SK-N-MC (cell line): Measurements from ENCODE around the gene GPR137B.
"Not testable (repeated sequence)": the region's sequence is repeated elsewhere in the genome, so short reads cannot be mapped to it uniquely, and the experiment has no call there.

ENCODE experiments used
- DNase-seq: peaks from one replicate; pipeline ENCODE4 v3.0.0-alpha.2; 2011; ENCODE audit warnings: low read depth, low spot score
- H3K27ac ChIP-seq: fragments of 200-600 bp; sonication (generic); 2 replicates; pipeline ENCODE4 v1.5.1; 2016; ENCODE audit warnings: mixed run types
- H3K36me3 ChIP-seq: fragments of 200-600 bp; sonication (generic); 2 replicates; pipeline ENCODE4 v1.6.1; 2017; ENCODE audit warnings: antibody characterized with exemption, low read length, mixed read lengths; ENCODE audit not compliant: insufficient read depth
- H3K4me3 ChIP-seq: fragments of 200-600 bp; sonication (generic); 2 replicates; pipeline ENCODE4 v1.5.1; 2016
- H3K9ac ChIP-seq: fragments of 200-600 bp; sonication (generic); 2 replicates; pipeline ENCODE4 v1.8.0; 2017; ENCODE audit warnings: mixed run types, mixed read lengths; ENCODE audit not compliant: insufficient read length
- H3K9me3 ChIP-seq: fragments of 200-600 bp; sonication (generic); 2 replicates; pipeline ENCODE4 v1.6.1; 2017; ENCODE audit warnings: low read depth, mild to moderate bottlenecking, antibody characterized with exemption, low read length, moderate library complexity, mixed read lengths
- EZH2 ChIP-seq: fragments of 200-600 bp; sonication (generic); IDR thresholded peaks from one replicate; pipeline ENCODE4 v1.6.1; 2017; ENCODE audit warnings: antibody characterized with exemption
- FOXP2 ChIP-seq: optimal IDR thresholded peaks from 2 replicates; pipeline ENCODE3; 2011; ENCODE audit warnings: mild to moderate bottlenecking, moderate library complexity; ENCODE audit not compliant: insufficient read depth; ENCODE audit errors: extremely low read length, control extremely low read depth
- POLR2AphosphoS5 ChIP-seq: IDR thresholded peaks from 2 replicates; pipeline ENCODE4 v1.6.1; 2012; ENCODE audit warnings: mild to moderate bottlenecking, low read depth, low read length, borderline replicate concordance

The GPR137B gene

GRCh38 chr1:236158719-236159118, 16.4 kb downstream of the GPR137B start:
- H3K9ac ChIP-seq = no peak overlapping the region
- no peak overlapping the region for H3K4me3 ChIP-seq
- TF ChIP-seq POLR2AphosphoS5 = no peak
- no peak for TF ChIP-seq EZH2
- no peak for TF ChIP-seq FOXP2
- H3K9me3 ChIP-seq = 0 out of 2 replicates have a peak, but pooled peaks cover 5% of the 10 kb centered on the region
- H3K36me3 ChIP-seq = peaks cover 70% of the 10 kb centered on the region
- no peak overlapping the region for H3K27ac ChIP-seq
- DNase-seq = no peak

DNA sequence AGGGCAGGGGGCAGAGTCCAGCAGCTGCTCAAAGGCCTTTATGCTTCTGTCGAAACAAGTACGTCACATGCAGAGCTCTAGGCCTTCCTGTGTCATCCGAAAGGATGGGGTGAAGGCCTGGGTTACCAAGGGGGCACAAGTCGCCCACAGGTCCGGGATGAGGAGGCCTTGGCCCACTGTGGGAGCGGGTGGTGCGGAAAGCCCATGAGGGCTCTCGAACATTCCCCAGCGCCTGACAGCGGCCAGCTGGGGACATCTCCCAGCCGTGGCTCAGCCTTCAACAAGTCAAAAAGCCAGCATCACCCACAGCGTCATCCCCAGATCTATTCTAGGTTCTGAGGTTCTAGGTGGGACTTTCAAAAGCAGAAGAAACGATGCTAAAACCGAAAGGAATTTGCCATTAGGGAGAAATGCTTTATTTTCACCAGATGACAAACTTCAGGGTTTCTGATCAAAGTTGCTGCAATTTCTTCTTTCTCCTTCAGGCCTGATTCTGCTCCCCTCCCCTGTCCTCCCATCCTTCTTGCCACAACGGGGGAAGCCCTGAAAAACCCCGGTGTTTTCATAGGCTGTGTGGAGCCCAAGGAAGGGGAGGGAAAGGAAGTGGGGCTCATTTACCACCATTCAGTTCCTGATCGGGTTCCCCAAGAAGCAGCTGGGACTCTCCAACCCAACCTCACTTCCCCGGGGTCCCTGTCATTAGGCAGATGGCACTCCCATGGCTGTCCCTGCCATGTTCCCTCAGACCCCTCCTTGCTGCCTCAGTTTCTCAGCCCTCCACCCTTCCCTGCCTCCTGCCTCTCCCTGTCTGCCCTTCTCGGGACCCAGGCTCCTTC, 17.6 kb downstream of the GPR137B start:
- peaks cover 74% of the 10 kb centered on the region for H3K36me3 ChIP-seq
- H3K4me3 ChIP-seq = no peak overlapping the region
- no peak for DNase-seq
- no peak overlapping the region for H3K9ac ChIP-seq
- no peak overlapping the region for H3K27ac ChIP-seq
- no peak for TF ChIP-seq EZH2
- no peak for TF ChIP-seq FOXP2
- TF ChIP-seq POLR2AphosphoS5 = no peak
- H3K9me3 ChIP-seq = 0 out of 2 replicates have a peak, but pooled peaks cover 5% of the 10 kb centered on the region

GRCh38 chr1:236160540-236161127, 18.3 kb downstream of the GPR137B start:
- TF ChIP-seq FOXP2 (no peak), EZH2 (no peak), POLR2AphosphoS5 (no peak)
- 0 out of 2 replicates have a peak, but pooled peaks cover 5% of the 10 kb centered on the region for H3K9me3 ChIP-seq
- H3K9ac ChIP-seq = no peak overlapping the region
- peaks cover 77% of the 10 kb centered on the region for H3K36me3 ChIP-seq
- DNase-seq = no peak
- no peak overlapping the region for H3K4me3 ChIP-seq
- H3K27ac ChIP-seq = no peak overlapping the region

- H3K9ac ChIP-seq = no peak overlapping the region
- peaks cover 76% of the 10 kb centered on the region for H3K36me3 ChIP-seq
- H3K9me3 ChIP-seq = 0 out of 2 replicates have a peak, but pooled peaks cover 5% of the 10 kb centered on the region
- no peak overlapping the region for H3K27ac ChIP-seq
- H3K4me3 ChIP-seq = no peak overlapping the region
- DNase-seq = no peak
- TF ChIP-seq POLR2AphosphoS5 (no peak), EZH2 (no peak), FOXP2 (no peak)
Observed at GRCh38 chr1:236161230-236161629, 18.9 kb downstream of the GPR137B start.

GRCh38 chr1:236161755-236162154, 19.4 kb downstream of the GPR137B start:
- not testable (repeated sequence) for H3K27ac ChIP-seq, DNase-seq, H3K9ac ChIP-seq, H3K4me3 ChIP-seq, H3K9me3 ChIP-seq
- peaks cover 73% of the 10 kb centered on the region for H3K36me3 ChIP-seq

DNA sequence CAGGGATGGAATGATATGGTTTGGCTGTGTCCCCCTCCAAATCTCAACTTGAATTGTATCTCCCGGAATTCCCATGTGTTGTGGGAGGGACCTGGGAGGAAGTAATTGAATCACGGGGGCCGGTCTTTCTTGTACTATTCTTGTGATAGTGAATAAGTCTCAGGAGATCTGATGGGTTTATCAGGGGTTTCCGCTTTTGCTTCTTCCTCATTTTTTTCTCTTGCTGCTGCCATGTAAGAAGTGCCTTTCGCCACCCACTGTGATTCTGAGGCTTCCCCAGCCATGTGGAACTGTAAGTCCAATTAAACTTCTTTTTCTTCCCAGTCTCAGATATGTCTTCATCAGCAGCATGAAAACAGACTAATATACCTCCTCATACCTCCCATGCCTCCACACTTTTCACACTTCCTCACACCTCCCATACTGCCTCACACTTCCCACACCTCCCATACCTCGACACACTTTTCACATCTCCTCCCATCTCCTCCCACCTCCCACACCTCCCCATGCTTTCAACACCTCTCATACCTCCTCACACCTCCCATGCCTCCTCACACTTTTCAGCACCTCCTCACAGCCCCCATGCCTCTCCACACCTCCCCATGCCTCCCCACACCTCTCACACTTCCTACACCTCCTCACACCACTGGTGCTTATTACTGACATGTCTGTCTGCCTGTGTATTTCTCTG, 21.3 kb downstream of the GPR137B start:
- Histone ChIP-seq H3K4me3 (no peak overlapping the region), H3K27ac (no peak overlapping the region), H3K9me3 (0 out of 2 replicates have a peak, but pooled peaks cover 5% of the 10 kb centered on the region), H3K9ac (no peak overlapping the region), H3K36me3 (peaks cover 75% of the 10 kb centered on the region)
- DNase-seq = no peak
- TF ChIP-seq FOXP2 = no peak
- TF ChIP-seq EZH2 = no peak

DNA sequence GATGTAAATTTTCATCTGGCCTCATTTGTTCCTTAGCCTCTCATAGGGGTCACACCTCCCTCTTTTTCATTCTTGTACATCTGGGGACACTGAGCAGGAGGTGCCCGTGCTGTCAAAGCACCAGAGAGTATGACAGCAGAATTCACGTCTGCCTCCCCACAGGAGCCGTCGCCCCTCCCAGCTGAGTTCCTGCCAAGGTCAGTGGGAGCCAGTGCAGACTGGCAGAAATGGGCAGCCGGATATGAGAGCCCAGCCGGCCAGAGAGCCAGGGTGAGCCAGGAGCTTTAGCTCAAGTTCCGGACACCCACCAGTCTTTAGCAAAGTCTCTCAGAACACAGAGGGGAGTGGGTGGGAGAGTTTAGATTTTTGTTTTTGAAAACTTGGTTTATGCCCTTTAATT, 21.9 kb downstream of the GPR137B start:
- Histone ChIP-seq H3K4me3 (no peak overlapping the region), H3K27ac (no peak overlapping the region), H3K36me3 (peaks cover 77% of the 10 kb centered on the region), H3K9me3 (0 out of 2 replicates have a peak, but pooled peaks cover 5% of the 10 kb centered on the region), H3K9ac (no peak overlapping the region)
- TF ChIP-seq POLR2AphosphoS5 = no peak
- TF ChIP-seq EZH2 = no peak
- TF ChIP-seq FOXP2 = no peak
- DNase-seq = no peak

DNA sequence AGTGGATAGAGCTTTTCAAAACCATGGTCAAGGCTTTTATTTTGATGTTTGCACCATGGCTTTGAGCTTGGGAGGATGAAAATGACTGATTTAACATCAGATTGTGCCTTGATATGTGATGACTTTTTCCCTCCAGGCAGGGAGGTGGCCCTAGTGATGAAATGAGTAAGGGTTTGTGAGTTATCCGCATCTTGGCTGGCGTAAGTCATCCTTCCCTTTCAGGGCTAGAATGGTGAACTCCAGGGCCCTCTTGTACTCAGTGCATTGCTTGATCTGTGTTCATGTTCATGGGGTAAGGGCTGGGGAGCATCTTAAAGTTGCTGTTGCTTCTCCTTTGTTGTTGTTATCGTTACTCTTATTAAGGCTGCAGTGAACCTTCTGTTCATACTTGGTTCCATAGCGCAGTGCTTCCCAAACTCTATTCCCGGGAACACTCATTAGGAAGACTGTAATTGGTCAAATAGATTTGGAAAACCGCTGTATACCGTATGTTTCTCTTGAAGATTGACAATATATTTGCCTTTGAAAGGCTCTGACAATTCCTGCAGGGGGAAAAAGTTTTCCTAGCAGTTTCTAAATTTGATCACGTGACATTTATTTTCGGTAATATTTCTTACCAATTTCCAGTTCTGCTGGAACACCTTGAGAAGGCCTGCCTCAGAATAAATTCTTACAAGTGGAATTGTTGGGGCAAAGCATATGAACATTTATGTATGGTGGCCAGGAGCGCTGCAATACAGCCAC, 23.1 kb downstream of the GPR137B start:
- Histone ChIP-seq H3K4me3 (no peak overlapping the region), H3K9ac (no peak overlapping the region), H3K9me3 (0 out of 2 replicates have a peak, but pooled peaks cover 5% of the 10 kb centered on the region), H3K36me3 (peaks cover 75% of the 10 kb centered on the region), H3K27ac (no peak overlapping the region)
- DNase-seq = no peak
- no peak for TF ChIP-seq FOXP2
- no peak for TF ChIP-seq EZH2
- no peak for TF ChIP-seq POLR2AphosphoS5
